ENCODE results near the gene SNX17.

GRCh38 chr2:27322766-27323595, 47.4 kb upstream of the SNX17 start, which contains the start of gene MPV17:
- TF ChIP-seq CTCF (conservative IDR thresholded peaks at IDR 0.05): no peak
- TF ChIP-seq ZFX (IDR thresholded peaks at IDR 0.05): peak; percentile 69; the same call in 1 of the 2 replicates

Data from C4-2B (cell line).